ENCODE results near the gene NEK2. TPM values are rescaled to one million over a fixed set of nuclear protein-coding genes. Genes with fewer than 3 reads are reported as not detected.

Gene NEK2
- total and polyA plus RNA-seq, 2 donors (not counting 1 experiment from before 2014, with no cell fraction given), result 0.09 TPM; not detected in 1

- Mint-ChIP-seq H3K27me3 (no peaks in the 10 kb centered on the region), H3K27ac (no peak overlapping the region), H3K4me1 (no peaks in the 10 kb centered on the region), H3K4me3 (no peak overlapping the region), H3K9me3 (ENCODE audit: insufficient read depth) (no peaks in the 10 kb centered on the region)
- Histone ChIP-seq H3K79me2 (ENCODE audit: control insufficient read depth, insufficient read depth, low read length) (no peaks in the 10 kb centered on the region), H2AFZ (ENCODE audit: insufficient read depth, low read depth, low read length, poor library complexity, severe bottlenecking) (peak overlapping the region; percentile 49), H3K27me3 (replicated peaks in 1 of 4; ENCODE audit: control extremely low read depth in 1 of 4, control insufficient read depth in 3 of 4, insufficient read depth in 4 of 4, low read length in 3 of 4) (no peaks in the 10 kb centered on the region), H3K36me3 (replicated peaks in 1 of 2; ENCODE audit: control extremely low read depth in 1 of 2, control insufficient read depth in 1 of 2, extremely low read depth in 1 of 2, insufficient read depth in 2 of 2, low read length in 1 of 2) (no peaks in the 10 kb centered on the region), H3K4me1 (ENCODE audit: control insufficient read depth in 2 of 2, insufficient read depth in 2 of 2, low read length in 2 of 2) (no peaks in the 10 kb centered on the region), H3K9ac (ENCODE audit: low read length) (no peak overlapping the region), H4K20me1 (ENCODE audit: control insufficient read depth, insufficient read depth, low read length, poor library complexity, severe bottlenecking) (no peaks in the 10 kb centered on the region), H3K27ac (ENCODE audit: low read length in 2 of 2) (no peak overlapping the region), H3K9me3 (ENCODE audit: control extremely low read depth in 1 of 3, control insufficient read depth in 2 of 3, insufficient read depth in 1 of 3, low read length in 2 of 3) (no peaks in the 10 kb centered on the region), H3K4me2 (replicated peaks; ENCODE audit: low read depth, low read length, poor library complexity, severe bottlenecking) (no peak overlapping the region), H3K4me3 (ENCODE audit: control extremely low read depth in 1 of 5, extremely low read depth in 1 of 5, insufficient read depth in 1 of 5, low read depth in 2 of 5, low read length in 4 of 5) (no peak overlapping the region)
- CTCF ChIA-PET, result no interaction called here
- ATAC-seq (ENCODE audit: low read depth) (no peak), DNase-seq (no peak)
- intact Hi-C loops (cut with micrococcal nuclease), result no loop called here
- no peak for TF ChIP-seq EZH2 (IDR thresholded peaks at IDR 0.05; ENCODE audit: borderline replicate concordance, insufficient read depth, low read depth, low read length, poor library complexity, severe bottlenecking)
- 65% methylated on average over 6 of the region's 8 CpGs for WGBS (ENCODE audit: insufficient coverage)
- POLR2A ChIA-PET, result no interaction called here
Measured at GRCh38 chr1:211613108-211613947, 62.1 kb downstream of the NEK2 start.

DNA sequence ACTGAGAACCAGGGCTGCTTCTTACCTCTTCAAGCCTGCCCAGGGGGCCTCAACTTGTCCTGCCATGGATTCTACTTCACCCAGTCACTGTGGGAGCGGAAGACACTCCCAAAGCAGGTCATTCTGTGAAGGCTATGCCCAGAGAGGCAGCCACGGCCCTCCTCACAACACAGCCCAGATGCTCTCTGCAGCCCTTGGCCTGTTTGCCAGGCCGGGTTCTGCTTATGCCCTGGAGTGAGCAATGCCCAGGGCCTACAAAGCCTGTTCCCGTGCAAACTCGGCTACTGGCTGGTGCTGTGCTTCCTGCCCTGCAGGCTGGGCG is 62.7 kb downstream of the NEK2 start:
- H3K27ac ChIP-seq (ENCODE audit: low read length in 2 of 2), result no peak overlapping the region
- ATAC-seq (ENCODE audit: low read depth) (no peak), DNase-seq (no peak)
- H3K4me3 Mint-ChIP-seq, result no peak overlapping the region
- no peaks in the 10 kb centered on the region for H3K9me3 ChIP-seq (ENCODE audit: control extremely low read depth in 1 of 3, control insufficient read depth in 2 of 3, insufficient read depth in 1 of 3, low read length in 2 of 3)
- H3K9me3 Mint-ChIP-seq (ENCODE audit: insufficient read depth), result no peaks in the 10 kb centered on the region
- ChIA-PET POLR2A (interaction anchor here (0.6 kb wide), 1 partner anchor 404 kb away, joined by 9 read pairs; no protein-coding TSS in a partner anchor), CTCF (no interaction called here)
- no peaks in the 10 kb centered on the region for H3K27me3 ChIP-seq (replicated peaks in 1 of 4; ENCODE audit: control extremely low read depth in 1 of 4, control insufficient read depth in 3 of 4, insufficient read depth in 4 of 4, low read length in 3 of 4)
- peak overlapping the region; percentile 49 for H2AFZ ChIP-seq (ENCODE audit: insufficient read depth, low read depth, low read length, poor library complexity, severe bottlenecking)
- no peak overlapping the region for H3K4me2 ChIP-seq (replicated peaks; ENCODE audit: low read depth, low read length, poor library complexity, severe bottlenecking)
- no peaks in the 10 kb centered on the region for H3K36me3 ChIP-seq (replicated peaks in 1 of 2; ENCODE audit: control extremely low read depth in 1 of 2, control insufficient read depth in 1 of 2, extremely low read depth in 1 of 2, insufficient read depth in 2 of 2, low read length in 1 of 2)
- no peaks in the 10 kb centered on the region for H3K27me3 Mint-ChIP-seq
- H4K20me1 ChIP-seq (ENCODE audit: control insufficient read depth, insufficient read depth, low read length, poor library complexity, severe bottlenecking), result no peaks in the 10 kb centered on the region
- no peak overlapping the region for H3K9ac ChIP-seq (ENCODE audit: low read length)
- intact Hi-C loops (cut with micrococcal nuclease), result no loop called here
- H3K79me2 ChIP-seq (ENCODE audit: control insufficient read depth, insufficient read depth, low read length), result no peaks in the 10 kb centered on the region
- H3K27ac Mint-ChIP-seq, result no peak overlapping the region
- H3K4me1 Mint-ChIP-seq, result peaks cover 4% of the 10 kb centered on the region
- no peaks in the 10 kb centered on the region for H3K4me1 ChIP-seq (ENCODE audit: control insufficient read depth in 2 of 2, insufficient read depth in 2 of 2, low read length in 2 of 2)
- no peak overlapping the region for H3K4me3 ChIP-seq (ENCODE audit: control extremely low read depth in 1 of 5, extremely low read depth in 1 of 5, insufficient read depth in 1 of 5, low read depth in 2 of 5, low read length in 4 of 5)
- TF ChIP-seq, protein P1, sequence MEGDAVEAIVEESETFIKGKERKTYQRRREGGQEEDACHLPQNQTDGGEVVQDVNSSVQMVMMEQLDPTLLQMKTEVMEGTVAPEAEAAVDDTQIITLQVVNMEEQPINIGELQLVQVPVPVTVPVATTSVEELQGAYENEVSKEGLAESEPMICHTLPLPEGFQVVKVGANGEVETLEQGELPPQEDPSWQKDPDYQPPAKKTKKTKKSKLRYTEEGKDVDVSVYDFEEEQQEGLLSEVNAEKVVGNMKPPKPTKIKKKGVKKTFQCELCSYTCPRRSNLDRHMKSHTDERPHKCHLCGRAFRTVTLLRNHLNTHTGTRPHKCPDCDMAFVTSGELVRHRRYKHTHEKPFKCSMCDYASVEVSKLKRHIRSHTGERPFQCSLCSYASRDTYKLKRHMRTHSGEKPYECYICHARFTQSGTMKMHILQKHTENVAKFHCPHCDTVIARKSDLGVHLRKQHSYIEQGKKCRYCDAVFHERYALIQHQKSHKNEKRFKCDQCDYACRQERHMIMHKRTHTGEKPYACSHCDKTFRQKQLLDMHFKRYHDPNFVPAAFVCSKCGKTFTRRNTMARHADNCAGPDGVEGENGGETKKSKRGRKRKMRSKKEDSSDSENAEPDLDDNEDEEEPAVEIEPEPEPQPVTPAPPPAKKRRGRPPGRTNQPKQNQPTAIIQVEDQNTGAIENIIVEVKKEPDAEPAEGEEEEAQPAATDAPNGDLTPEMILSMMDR (IDR thresholded peaks at IDR 0.05), result no peak
- TF ChIP-seq EZH2 (IDR thresholded peaks at IDR 0.05; ENCODE audit: borderline replicate concordance, insufficient read depth, low read depth, low read length, poor library complexity, severe bottlenecking), result no peak
- WGBS (ENCODE audit: insufficient coverage), result 90% methylated on average over 6 of the region's 6 CpGs

Other genes with a start within 250 kb of the NEK2 start
- gene RD3, start 183.5 kb downstream of the NEK2 start, total RNA-seq, result not detected in 2 replicates
- not detected in 2 replicates for gene RD3, start 183.5 kb downstream of the NEK2 start, polyA plus RNA-seq
- 12.2 and 12.3 TPM in 2 replicates for gene SLC30A1, start 96.5 kb downstream of the NEK2 start, total RNA-seq
- gene SLC30A1, start 96.5 kb downstream of the NEK2 start, polyA plus RNA-seq, result 1.7 and 2.0 TPM in 2 replicates
- gene LPGAT1, start 155.1 kb upstream of the NEK2 start, total RNA-seq, result 60.1 and 63.8 TPM in 2 replicates
- gene LPGAT1, start 155.1 kb upstream of the NEK2 start, polyA plus RNA-seq, result 9.3 and 16.3 TPM in 2 replicates

Data from B cell (primary cell).